GM12891 (cell line): ENCODE data around the gene MCTP1.

Experiments used
- POLR2A ChIP-seq: IDR thresholded peaks from 2 replicates; pipeline ENCODE4 v1.6.1; 2011; ENCODE audit warnings: low read depth, low read length, control low read depth
- POLR2AphosphoS5 ChIP-seq: IDR thresholded peaks from 2 replicates; pipeline ENCODE4 v1.6.1; 2011; ENCODE audit warnings: low read depth, low read length, control low read depth
- POU2F2 ChIP-seq: IDR thresholded peaks from 2 replicates; pipeline ENCODE4 v1.6.1; 2011; ENCODE audit warnings: low read depth, mild to moderate bottlenecking, control low read depth, low read length, moderate library complexity
- SPI1 ChIP-seq: IDR thresholded peaks from 2 replicates; pipeline ENCODE4 v1.6.1; 2011; ENCODE audit warnings: low read depth, low read length, control low read depth
- TAF1 ChIP-seq: IDR thresholded peaks from 2 replicates; pipeline ENCODE4 v1.6.1; 2011; ENCODE audit warnings: low read depth, low read length, control low read depth

DNA sequence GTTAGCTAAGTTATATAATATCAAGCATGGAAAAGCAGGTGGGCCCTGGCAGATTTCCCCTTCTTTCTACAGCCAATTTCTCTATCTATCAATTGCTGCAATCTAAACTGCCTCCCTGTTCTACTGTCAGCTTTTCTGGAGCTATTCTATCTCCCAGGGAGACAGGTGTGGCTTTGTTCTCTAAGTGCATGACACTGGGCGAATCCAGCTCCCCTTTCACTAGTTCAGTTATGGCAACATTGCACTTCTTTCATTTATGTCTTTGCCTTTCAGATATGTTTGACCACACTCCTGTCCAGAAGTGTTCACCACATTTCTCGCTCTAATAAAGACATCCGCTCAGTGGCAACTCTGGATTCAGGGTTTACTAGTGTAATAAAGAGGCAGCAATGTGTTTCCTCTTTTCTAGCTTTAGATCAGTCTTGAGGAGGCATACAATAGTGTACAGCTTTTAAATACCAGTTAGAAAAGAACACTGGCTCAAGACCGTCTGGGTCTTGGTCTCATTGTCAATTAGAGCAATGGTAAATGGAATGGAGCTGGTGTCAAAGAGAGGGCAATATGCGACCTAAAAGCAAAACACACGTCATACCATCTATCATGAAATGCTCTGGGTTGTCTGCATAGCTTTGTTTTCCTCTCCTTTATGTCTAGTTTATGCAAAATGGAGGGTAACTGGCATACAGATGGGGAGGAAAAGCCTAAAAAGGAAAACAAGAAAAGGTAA lies 469.4 kb downstream of the MCTP1 start:
- TF ChIP-seq POLR2A (no peak), TAF1 (no peak), POLR2AphosphoS5 (no peak), SPI1 (no peak), POU2F2 (no peak)
